Kidney capillary endothelial cell (primary cell): ENCODE data around the gene UBE3C.

Source experiments
- DNase-seq: peaks from one replicate; pipeline ENCODE4 v3.0.0-alpha.2; 2018; ENCODE audit warnings: low spot score

The UBE3C gene

DNA sequence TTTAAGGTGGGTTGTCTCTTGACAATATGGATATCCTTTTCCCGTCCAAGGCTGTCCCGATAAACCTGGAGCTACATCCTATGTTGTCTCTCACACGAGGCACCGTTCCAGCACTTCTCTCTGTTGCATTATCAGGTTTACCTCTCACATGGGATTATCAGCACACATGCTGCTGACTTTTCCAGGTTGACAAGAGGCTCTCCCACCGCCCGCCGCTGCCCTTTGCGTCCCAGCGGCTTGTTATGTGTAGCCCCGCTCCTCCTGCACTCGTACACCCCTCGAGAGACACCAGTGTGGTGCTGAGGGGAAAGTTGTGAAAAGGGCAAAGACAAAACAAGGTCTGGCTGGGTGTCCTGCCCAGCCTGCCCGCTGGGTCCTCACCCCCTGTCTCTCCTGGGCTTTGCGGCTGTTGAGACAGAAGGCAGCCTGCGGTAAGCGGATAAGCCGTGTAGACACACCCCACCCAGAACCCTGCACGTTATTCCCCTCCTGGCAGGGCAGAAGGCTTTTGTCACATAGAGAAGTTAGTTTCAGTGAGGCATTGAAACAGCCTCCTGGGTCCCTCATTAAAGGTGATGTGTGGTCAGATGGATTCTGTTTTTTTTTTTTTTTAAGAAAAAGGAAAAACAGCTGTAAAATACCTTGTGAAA is 38.7 kb downstream of the UBE3C start:
- no peak for DNase-seq

DNA sequence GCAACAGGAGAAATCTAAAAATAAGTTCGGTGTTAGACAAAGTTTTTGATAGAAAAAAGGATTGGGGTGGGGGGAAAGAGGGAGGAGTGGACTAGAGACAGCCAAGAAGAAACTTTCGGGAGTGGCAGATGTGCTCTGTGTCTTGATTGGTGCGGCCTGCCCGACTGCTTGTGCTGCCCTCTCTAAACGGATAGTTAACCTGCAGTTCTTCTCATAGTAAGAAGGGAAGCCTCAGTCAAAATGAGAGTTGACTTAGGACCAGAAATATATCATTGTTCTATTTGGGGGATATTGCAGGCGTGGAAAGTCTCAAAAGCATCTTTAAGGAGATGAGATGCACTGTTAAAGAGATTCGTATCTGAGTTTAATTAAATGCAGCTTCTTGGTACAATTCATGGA is 39.3 kb downstream of the UBE3C start:
- no peak for DNase-seq

DNA sequence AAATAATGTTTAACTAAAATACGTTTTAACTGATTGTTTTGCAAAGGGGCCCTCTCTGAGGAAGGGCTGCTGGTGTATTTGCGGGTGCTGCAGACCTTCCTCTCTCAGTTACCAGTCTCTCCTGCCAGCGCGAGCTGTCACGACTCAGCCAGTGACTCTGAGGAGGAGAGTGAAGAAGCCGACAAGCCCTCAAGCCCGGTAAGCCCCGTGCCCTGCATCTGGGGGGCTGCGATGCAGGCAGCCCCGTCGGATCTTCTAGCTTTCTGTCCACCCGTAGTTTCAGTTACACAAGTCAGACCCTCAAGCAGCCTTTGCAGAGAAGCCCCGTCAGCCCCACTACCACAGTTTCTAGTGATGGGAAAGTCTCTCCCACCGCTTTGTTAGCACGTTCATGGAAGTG is 45.1 kb downstream of the UBE3C start:
- DNase-seq, result no peak

DNA sequence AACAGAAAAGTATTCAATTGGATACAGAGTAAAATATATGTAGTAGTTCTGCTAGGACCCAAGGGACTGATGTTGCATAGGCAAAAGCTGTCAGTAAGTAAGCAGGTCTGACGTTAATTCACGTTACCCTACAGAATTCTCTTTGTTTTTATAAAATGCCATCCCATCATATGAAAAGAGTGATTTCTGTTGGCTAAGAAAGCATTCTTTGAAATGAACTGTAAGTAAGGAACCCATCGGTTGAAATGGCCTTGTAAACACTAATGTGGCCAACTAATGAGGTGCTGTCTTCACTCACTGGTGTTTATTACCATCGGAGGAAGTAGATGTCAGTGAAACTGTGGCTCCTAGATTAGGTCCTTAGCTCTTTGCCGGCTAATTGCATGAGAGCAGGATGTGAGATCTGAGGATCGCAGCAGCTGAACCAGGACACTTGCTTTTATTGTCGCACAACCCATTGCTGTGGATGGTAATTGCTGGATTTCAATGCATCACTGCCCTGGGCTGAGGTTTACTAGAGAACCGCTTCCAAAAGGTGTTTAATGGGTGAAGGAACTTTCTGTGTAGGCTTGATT is 49.5 kb downstream of the UBE3C start:
- DNase-seq, result no peak

DNA sequence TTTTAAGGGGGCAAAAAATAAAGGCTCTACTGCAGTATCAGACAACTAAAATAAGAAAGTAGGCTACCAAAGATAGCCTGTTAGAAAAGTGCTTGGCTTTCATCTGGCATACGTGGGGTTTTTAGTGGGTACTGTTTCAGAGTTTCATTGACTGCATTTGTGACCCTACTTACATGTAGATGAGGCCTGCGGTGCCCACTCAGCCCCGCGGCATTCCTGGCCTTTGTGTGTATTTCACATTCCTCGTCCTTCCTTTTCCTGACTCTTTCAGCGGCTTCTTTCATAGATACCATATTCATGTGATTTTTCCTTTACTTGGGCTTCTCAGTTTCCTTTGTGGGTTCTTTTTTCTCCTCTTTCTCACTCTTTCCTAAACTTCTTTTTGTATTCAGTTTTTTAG is 50.7 kb downstream of the UBE3C start:
- DNase-seq, result no peak

DNA sequence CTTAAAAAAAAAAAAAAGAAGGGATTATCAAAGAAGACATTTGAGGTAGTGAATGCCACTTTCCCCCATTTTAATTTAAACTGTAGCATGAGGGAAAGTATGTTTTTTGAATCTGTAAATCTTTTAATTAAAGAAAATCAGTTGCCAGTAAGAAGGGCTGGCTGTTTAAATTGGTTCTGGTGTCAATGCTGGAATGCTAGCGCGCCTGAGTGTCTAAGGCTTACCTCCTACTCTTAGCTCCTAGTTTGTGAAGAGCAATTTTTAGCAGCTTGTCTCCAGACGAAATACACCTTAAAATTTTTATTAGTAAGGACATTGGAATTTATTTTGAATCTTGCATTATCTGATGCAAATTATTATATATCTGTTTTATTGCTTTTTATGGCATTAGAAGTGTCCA is 54.1 kb downstream of the UBE3C start:
- DNase-seq, result no peak

DNA sequence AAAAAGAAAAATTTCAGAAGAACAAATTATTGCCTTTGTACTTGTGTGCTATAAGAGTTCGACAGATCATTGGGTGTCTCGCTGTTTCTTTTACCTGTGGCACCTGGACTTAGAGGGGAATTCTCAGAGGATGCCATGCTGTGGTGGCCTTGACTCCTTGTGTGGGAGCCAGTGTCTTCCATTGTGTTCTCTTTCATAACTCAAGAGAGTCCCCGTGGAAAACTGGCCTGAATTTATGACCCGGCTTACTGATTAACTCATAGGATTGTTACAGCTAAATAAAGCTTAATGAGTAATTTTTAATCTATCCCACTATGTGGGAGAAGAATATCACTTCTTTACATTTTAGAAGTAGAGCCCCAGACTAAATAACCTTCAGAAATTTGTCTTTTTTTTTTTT is 54.5 kb downstream of the UBE3C start:
- DNase-seq, result no peak

DNA sequence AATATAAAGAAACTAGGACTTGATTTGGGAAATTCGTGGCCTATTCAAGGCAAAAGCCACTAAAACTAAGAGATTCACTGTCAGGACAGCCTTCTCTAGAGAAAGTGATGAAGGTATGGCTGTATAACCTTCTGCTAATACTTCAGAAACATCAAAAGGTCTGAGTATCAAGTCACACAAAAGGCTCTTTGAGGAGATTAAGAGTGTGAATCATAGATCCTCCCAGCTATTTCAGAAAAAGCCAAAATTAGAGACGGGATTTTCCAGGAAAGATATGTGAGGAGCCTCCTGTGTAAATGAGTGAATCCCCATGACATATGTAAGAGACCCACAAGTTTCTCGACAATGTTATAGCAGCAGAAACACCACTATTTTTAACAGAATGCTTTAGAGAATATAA is 56.2 kb downstream of the UBE3C start:
- no peak for DNase-seq

DNA sequence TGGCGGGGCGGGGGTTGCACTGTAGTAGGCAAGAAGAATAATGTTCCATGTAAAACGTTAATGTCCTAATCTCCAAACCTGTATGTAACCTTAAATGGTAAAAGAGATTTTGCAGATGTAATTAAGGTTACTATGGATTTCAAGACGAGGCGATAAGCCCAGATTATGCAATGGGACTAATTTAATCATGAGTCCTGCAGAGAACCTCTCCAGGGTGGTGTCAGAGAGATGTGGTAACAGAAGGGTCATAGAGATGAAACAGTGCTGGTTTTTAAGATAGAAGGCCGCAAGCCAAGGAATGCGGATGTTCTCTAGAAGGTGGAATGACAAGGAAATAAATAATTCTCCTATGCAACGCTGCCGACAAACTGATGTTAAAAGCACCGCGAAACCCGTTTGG is 57.1 kb downstream of the UBE3C start:
- DNase-seq, result no peak

DNA sequence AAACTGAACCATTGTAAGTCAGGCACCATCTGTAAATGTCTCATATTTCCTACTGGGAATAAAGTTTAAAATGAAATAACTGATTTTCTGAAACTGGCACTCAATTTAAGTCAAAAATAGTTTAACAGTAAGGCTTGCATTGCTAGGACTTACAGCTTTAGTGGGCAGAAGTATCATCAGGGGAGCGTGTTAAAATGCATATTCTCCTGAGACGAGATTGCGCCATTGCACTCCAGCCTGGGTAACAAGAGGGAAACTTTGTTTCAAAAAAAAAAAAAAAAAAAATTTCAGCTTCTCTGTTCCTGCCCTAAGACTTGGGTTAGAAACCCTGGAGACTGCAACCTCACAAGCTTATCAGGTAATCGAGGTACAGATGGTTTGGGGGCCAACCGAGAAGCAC is 65.4 kb downstream of the UBE3C start:
- no peak for DNase-seq

DNA sequence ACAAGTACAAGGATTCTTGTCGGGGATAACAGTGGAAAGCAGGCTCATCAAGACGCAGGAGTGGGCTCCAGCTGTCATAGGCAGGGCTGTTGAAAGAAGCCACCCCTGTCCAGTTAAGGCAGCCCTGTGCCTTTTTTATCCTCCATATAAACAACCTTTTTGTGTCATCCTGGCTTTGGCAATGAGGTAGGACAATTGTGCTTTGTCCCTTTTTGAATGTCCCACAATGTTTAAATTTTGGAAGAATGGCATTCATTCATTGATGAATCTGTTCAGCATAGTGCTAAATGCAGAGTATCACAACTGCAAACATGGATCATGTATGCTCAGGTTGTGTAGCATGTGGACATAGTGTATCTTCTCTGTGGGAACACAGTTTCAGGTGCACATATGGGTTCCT is 66.7 kb downstream of the UBE3C start:
- no peak for DNase-seq

DNA sequence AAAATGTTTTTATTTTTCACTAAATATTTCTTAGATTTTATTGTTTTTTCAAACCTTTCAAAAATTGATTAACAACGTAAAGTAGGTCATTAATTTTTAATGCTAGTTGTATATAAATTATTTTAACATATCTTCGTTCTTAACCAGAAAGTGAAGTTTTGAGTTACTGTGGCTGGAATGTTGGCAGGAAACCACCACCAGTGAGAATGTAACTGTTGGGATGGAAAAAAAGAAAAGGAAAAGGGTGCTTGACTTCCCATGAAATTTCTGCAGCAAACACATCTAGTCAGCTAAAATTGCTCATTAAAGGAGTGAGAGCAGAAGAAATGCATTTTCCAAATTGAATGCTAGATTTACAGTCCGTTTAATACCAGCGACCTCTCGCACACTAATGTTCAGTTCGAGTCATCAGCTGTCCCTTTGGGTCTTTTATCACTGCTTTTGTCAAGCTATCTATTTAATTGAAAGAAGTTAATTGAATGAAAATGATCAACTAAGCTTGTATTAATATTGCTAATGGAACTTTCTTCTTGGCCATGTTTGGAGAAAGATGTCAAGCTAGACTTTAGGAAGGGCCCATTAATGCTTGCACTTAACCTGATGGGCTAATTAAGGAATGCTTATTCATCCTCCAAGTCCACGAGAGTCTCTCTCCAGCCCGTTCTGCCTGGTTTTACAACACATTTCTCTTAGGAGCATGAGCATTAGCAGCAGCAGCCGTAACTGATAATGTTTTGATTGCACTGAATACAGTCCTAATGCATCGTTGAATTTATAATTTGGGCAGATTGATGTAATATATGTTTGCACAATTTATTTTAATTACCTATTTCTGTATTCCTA is 70.1 kb downstream of the UBE3C start:
- DNase-seq, result no peak

DNA sequence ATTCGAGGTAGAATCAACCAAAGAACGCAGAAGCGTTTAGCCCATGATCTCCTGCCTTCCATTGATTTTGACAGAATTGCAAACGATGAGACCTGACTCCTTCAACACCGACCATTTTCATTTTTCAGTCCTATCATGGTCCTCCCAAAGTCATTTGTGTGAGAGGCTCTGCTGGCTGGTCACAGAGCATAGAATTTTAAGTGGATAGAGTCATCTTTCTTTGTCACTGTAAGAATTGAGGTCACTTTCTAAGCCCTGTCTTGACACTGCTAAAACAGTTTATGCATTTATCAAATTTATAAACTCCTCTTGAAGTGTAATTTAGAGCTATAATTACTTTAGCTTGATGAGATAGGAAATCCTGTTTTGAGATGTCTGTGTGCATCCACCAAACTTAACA is 72.0 kb downstream of the UBE3C start:
- DNase-seq, result no peak

DNA sequence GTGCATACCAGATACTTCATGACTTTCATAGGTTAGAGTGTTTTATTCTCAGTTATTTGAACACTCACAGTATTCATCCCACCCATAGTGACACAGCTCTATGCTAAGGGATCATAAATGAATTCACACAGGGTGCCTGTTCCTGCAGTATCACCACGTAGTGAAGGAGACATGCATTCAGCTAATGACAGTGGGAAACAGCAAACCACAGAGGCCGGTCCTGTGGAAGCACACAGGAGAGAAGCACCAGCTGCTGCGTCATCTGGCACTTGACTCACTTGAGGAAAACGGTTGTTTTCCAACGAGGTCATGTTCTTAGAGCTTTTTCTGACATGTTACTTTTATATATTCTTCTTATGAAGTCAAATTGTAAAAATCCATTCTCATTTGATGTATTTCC is 73.0 kb downstream of the UBE3C start:
- no peak for DNase-seq

DNA sequence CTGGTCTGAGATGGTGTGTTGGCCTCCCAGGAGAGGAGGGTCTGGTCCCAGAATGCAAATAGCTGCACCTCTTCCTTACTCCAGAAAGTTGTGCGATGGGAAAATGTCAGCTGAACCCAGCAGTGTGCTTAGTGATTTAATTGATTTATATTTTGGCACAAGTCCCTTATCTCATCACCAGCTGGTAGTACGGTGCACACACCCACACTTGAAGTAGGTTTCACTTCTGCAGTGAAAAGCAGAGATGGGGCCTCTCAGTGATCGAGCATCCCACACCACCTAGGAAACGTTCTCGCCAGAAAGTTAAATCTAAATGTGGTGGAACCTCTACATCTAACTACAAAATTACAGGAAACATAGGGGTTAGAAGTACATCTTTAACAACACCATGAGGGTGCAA is 80.4 kb downstream of the UBE3C start:
- DNase-seq, result no peak

DNA sequence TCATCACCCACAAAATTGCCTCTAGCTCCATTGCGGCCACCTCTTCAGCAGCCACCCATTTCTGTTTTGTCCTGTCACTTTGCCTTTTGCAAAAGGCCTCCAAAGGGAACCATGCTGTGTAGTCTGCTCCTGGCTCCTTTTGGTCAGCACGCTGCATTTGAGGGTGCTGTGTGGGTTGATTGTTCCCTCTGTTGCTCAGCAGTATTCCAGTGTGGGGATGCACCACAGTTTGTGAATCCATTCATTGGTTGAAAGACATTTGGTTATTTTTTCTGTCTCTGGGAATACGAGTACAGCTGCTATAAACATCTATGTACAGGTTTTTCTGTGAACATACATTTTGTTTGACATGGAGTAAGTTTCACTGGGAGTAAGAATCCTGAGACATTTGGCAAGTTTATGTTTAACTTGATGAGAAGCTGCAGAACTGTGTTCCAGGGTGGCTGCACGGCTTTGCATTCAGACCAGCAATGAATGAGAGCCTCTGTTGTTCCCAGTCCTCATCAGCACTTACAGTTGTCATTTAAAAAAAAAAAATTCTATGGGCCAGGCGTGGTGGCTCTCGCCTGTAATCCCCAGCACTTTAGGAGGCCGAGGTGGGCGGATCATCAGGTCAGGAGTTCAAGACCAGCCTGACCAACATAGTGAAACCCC is 82.3 kb downstream of the UBE3C start:
- no peak for DNase-seq

DNA sequence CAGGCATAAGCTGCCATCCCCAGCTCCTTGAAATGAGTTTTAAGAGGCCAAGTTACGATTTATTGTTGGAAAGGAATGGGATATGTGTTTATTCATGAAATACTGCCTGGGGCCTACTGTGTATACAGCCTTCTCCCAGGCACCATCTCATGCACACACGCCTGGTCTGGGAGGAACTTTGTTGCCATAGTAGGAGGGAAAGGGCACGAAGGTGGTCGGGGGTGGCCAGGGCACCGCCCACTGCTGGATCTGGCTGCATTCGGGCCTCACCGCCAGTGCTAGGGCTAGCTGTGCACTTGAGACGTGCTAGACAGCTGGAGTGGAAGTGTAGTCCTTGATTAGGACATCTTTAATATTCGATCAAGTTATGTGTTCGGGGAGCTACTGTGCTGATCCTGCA is 84.0 kb downstream of the UBE3C start:
- DNase-seq, result no peak

DNA sequence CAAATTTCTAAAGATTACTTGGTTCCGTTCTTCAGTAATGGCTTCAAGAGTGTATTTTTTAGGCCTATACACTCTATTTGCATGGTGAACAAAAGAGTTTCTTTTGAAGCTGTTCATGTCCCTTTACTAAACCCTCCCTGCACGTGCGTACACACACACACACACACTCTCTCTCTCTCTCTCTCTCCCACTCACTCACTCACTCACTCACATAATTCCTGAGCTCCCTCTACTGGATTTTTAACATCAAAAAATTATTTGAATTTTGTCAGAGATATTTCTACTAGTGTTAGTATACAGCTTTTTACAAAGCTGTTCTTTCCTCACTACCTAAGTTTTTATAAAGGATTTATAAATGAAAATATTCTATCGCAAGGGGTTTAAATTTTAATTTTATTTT is 85.9 kb downstream of the UBE3C start:
- no peak for DNase-seq

DNA sequence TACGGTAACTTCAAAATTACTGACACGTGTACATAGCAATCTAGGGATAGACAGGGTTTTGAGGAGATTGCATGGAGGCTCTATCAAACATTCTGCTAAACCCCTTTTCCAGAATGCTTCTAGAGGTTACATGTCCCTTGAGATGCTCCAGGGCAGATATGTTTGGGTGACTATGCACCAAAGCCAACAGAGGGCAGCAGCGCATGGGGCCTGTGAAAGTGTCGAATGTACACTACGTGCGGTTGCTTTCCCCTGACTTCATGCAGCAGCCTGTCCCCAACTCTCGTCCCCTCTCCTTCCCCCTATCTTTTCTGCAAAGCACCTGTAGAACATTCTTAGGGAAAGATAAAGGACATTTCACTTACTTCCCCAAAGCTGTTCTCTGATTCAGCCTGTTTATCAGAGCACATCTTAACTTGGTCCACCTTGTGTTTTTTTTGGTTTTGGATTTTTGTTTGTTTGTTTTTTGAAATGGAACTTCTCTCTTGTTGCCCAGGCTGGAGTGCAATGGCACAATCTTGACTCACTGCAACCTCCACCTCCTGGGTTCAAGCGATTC is 90.2 kb downstream of the UBE3C start:
- DNase-seq, result no peak

DNA sequence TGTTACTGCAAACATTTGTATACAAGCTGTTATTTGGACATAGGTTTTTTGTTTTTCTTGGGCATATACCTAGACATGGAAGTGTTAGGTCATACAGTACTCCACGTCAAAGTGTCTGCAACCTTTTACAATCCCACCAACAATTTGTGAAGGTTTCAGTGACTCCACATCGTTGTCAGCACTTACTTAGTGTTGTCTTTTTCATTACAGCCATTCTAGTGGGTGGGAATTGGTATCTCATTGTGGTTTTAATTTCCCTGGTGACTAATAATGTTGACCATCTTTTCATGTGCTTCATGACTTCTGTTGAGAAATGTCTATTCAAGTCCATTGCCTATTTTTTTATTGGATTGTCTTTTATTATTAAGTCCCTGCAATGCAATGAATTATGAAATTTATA is 95.0 kb downstream of the UBE3C start:
- DNase-seq, result no peak

DNA sequence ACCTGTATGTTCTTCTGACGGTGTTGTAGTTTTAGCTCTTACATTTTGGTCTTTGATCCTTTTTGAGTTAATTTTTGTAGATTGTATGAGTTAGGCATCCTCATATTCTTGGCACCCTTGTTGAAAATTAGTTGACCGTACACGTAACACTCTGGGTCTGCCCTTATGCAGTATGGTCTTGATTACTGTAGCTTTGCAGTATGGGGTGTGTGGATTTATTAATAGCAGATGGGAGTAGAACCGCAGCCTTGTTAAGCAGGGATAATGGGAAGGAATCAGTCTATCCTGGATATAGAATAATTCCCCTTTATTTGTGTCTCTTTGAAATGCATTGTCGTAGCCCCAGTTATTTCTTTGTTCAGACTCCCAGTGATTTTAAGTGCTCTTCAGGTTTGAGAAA is 95.5 kb downstream of the UBE3C start:
- DNase-seq, result no peak
